ENCODE measurements around the gene MAT2B.

Gene MAT2B

GRCh38 chr5:163563880-163564279, 58.5 kb downstream of the MAT2B start:
- H3K4me3 ChIP-seq (replicated peaks; ENCODE audit: low read depth, low read length) = no peak overlapping the region
- TF ChIP-seq CTCF (IDR thresholded peaks at IDR 0.05; ENCODE audit: low read depth, low read length, missing control alignments) = no peak
- DNase-seq (ENCODE audit: extremely low read depth, low read depth) = no peak

GRCh38 chr5:163564321-163564938, 59.0 kb downstream of the MAT2B start:
- no peak overlapping the region for H3K4me3 ChIP-seq (replicated peaks; ENCODE audit: low read depth, low read length)
- peak; percentile 80 for TF ChIP-seq CTCF (IDR thresholded peaks at IDR 0.05; ENCODE audit: low read depth, low read length, missing control alignments)
- peak; percentile 55 for DNase-seq (ENCODE audit: extremely low read depth, low read depth)

GRCh38 chr5:163565492-163565891, 60.1 kb downstream of the MAT2B start:
- peak overlapping the region; percentile 28 for H3K4me3 ChIP-seq (replicated peaks; ENCODE audit: low read depth, low read length)
- DNase-seq (ENCODE audit: extremely low read depth, low read depth) = no peak

GRCh38 chr5:163565931-163566608, 60.7 kb downstream of the MAT2B start:
- H3K4me3 ChIP-seq (replicated peaks; ENCODE audit: low read depth, low read length) = peak overlapping the region; percentile 28
- no peak for TF ChIP-seq CTCF (IDR thresholded peaks at IDR 0.05; ENCODE audit: low read depth, low read length, missing control alignments)
- DNase-seq (ENCODE audit: extremely low read depth, low read depth) = no peak

More at GRCh38 chr5:163565492-163565891, 60.1 kb downstream of the MAT2B start:
- no peak for TF ChIP-seq CTCF (IDR thresholded peaks at IDR 0.05; ENCODE audit: low read depth, low read length, missing control alignments)

- no peak for TF ChIP-seq CTCF (IDR thresholded peaks at IDR 0.05; ENCODE audit: low read depth, low read length, missing control alignments)
- no peak overlapping the region for H3K4me3 ChIP-seq (replicated peaks; ENCODE audit: low read depth, low read length)
- DNase-seq (ENCODE audit: extremely low read depth, low read depth) = no peak
These were observed 61.3 kb downstream of the MAT2B start for GRCh38 chr5:163566678-163567077.

- DNase-seq (ENCODE audit: extremely low read depth, low read depth) = no peak
- TF ChIP-seq CTCF (IDR thresholded peaks at IDR 0.05; ENCODE audit: low read depth, low read length, missing control alignments) = no peak
- H3K4me3 ChIP-seq (replicated peaks; ENCODE audit: low read depth, low read length) = no peak overlapping the region
These were observed 62.4 kb downstream of the MAT2B start for GRCh38 chr5:163567811-163568210.

Measured in HFF-Myc (cell line).